GM13977 (cell line): Measurements from ENCODE around the gene CCR6.

ENCODE experiments used
- DNase-seq: peaks from one replicate; pipeline ENCODE4 v3.0.0; 2012; ENCODE audit warnings: low spot score
- in situ Hi-C: fragments of 300-500 bp; cut with MboI; formaldehyde crosslinking; loops from one replicate; pipeline ENCODE4 v1.12.0; 2022; ENCODE audit warnings: low sequenced_read_pairs, low pct_unique_long_range_greater_than_20kb, mixed read lengths, inconsistent platforms; ENCODE audit not compliant: unreplicated experiment
- TF ChIP-seq, protein P1 (sequence below): IDR thresholded peaks from 2 replicates; pipeline ENCODE4 v1.5.1; 2012; ENCODE audit warnings: mild to moderate bottlenecking, control low read depth; ENCODE audit not compliant: insufficient read depth; ENCODE audit errors: extremely low read depth, missing control alignments

Gene CCR6

DNA sequence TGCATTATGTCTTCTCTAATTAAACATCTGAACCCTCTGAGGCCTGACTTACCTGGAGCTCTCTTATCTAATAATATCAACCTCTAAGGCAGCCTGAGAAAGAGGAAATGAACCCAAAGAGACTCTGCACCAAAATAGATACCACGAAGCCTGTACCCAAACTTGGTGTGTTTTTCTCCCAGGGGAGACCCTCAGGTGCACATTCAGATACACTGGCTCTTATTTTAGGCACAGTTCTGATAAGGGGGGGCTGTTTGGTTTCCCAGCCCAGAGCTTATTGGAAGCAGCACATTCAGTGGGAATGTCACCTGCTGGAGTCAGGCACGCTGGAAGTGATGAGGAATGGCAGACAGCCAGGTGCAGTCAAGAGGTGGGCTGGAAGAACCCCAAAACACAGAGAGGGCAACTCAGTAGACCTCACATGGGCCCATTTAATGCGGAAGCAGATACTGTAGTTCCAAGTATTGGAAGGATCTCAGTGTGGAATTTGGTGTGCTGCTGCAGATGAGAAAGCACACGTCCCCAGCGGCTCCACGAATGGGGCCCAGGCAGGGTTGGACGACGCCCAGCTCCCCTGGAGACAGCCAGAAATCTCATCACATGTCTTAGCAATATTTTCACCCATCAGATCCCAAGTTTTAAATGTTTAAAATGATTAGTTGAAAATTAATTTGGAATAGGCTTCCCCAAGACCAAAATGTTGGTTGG lies 9.7 kb upstream of the CCR6 start:
- in situ Hi-C loops = no loop called here
- TF ChIP-seq, protein P1, sequence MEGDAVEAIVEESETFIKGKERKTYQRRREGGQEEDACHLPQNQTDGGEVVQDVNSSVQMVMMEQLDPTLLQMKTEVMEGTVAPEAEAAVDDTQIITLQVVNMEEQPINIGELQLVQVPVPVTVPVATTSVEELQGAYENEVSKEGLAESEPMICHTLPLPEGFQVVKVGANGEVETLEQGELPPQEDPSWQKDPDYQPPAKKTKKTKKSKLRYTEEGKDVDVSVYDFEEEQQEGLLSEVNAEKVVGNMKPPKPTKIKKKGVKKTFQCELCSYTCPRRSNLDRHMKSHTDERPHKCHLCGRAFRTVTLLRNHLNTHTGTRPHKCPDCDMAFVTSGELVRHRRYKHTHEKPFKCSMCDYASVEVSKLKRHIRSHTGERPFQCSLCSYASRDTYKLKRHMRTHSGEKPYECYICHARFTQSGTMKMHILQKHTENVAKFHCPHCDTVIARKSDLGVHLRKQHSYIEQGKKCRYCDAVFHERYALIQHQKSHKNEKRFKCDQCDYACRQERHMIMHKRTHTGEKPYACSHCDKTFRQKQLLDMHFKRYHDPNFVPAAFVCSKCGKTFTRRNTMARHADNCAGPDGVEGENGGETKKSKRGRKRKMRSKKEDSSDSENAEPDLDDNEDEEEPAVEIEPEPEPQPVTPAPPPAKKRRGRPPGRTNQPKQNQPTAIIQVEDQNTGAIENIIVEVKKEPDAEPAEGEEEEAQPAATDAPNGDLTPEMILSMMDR = no peak
- peak; percentile 66 for DNase-seq

DNA sequence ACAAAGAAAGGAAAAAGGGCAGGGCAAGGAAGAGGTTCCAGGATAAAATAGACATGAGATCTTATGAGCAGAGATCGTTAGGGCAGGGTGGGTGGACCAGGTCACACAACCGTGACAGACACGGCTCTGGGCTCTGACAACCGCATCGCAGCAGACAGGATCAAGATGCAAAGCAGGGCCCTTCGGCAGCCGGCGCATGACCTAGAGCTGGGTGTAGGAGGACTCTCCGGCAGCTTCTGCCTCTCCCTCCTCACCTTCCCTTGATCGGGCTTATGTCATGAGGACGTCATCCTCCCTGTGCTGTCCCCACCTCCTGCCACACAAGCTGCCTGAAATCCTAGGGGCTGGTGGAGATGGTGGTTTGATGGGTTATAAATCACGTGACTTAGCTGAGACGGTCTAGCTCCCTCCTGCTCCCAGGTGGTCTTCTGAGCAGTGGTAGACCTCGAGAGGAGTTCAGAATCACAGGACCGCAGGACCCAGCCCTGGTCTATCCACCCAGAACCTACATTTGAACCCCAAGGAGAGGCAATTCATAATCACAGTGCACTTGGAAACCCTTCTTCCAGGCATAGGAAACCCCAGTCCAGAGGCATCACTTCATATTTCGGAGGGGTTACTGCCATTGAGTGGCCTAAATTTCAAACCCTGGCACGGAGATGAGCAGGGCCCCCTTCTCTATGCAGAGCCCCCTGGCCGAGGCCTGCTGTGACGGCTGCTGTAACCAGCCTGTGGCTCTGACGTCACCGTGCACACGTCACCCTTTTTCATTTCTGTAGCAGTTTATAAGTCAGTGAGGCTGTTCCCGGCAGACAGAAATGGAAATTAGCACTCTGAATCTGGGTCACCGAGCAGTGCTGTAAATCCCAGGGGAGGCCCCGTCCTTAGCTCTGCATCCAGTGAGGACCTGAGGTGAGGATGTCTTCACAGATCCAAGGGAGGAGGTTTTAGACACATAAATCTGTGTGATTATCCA lies 8.7 kb upstream of the CCR6 start:
- in situ Hi-C loops = no loop called here
- TF ChIP-seq, protein P1 = no peak
- DNase-seq = peak; percentile 89

DNA sequence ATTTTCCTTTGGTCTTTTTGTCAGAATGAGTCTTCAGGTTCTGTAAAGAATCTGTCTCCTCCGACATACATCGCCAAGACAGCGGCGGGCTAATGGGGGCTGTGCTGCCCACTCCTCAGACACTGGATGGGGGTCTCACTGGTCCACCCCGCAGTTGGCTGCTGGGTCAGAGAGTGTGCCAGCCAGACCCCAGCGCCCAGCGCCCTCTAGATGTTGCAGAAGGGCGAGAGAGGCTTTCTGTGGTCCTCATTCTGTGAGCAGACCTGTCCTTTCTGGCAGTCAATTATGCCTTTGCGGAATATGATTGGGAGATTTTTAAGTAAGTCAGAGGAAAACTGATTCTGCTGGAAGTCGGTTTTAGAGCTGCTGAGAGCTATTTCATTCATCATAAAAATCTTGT lies 7.8 kb upstream of the CCR6 start:
- DNase-seq = no peak
- in situ Hi-C loops = no loop called here
- TF ChIP-seq, protein P1 = peak; percentile 47

DNA sequence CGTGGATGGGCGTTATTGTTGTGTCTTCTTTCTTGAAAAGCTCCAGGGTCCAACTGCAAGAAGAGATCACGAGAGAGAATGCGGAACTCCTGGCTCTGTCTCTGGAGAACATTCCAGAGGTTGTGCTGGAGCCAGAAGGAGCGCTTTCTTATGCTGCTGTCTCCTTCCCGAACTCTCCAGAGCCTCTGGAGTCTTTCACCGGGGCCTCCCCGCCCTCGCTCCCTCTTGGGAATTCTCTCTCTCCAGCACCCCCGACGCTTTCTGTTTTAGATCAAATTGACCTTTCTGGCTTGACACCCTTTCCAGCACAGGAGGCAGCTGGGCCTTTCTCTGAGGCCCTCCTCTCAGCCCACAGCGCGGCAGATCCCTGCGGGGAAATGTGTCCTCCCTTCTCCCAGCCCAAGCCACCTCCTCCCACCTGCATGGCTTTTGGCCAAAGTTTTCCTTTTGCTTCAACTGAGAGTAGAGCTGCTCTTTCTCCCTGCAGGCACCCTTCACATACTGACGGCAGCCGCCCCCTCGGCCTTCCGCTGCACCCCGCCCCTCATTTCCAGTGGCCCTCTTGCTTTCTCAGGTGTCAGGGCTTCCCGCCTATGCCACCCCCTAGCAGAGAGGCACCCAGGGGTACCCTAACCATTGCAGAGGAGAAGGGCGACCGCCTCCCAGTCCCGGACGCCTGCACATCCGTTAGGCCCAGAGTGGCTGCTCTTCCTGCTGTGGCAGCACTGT lies 6.6 kb upstream of the CCR6 start:
- in situ Hi-C loops = no loop called here
- no peak for DNase-seq
- TF ChIP-seq, protein P1 = no peak

DNA sequence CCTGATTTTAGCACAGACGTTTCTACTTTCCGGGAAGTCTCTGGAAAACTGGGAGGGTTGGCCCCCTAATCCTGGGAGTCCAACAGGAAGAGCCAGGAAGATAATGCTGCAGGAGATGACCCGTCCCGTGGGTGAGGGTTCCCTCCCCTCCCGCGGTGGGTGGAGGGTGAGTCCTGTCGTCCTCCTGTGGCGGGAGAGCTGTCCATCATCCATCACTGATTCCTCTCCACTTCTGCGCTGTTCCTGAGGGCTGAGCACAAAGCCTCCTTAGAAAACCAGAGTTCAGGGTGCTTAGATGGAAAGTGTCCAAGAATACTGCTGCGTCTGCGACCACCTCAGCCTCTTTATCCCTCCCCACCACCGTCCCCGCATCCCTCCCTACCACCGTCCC lies 6.1 kb upstream of the CCR6 start:
- in situ Hi-C loops = no loop called here
- TF ChIP-seq, protein P1 = no peak
- DNase-seq = no peak

DNA sequence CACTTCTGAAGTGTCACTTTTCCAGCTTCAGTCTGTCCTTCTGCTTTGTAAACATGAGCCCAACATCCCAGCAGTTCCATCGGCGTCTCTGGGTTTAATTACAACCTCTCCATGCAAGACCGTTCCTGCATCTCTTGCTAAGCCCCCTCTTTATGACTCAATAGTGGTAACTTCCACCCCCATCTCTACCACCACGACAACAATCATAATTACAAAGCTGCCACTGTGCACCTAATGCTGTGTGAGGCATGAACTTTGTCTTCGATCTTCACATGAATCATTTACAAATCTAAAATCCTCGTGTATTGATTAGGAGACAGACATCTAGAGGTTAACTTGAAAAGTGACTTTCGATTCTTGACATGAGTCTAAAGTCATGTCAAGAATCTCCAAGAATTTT lies 4.9 kb upstream of the CCR6 start:
- in situ Hi-C loops = no loop called here
- no peak for DNase-seq
- TF ChIP-seq, protein P1 = no peak
